Neural progenitor cell (in vitro differentiated cells): ENCODE results near the gene CTNNB1. TPM values are rescaled to one million over a fixed set of nuclear protein-coding genes. Genes with fewer than 3 reads are reported as not detected.

Source experiments
- DNase-seq: peaks from one replicate; pipeline ENCODE4 v3.0.0-alpha.2; 2016; ENCODE audit warnings: low spot score
- H2AFZ ChIP-seq: fragments of 200-600 bp; sonication (generic); replicated peaks from 2 replicates; pipeline ENCODE4 v1.6.1; 2016; ENCODE audit warnings: antibody characterized with exemption
- H3F3A ChIP-seq: fragments of 200-600 bp; sonication (generic); 2 replicates; pipeline ENCODE4 v1.6.1; 2016; ENCODE audit warnings: antibody characterized with exemption, low read depth
- H3K27ac ChIP-seq: fragments of 200-600 bp; sonication (generic); 2 replicates; pipeline ENCODE4 v1.5.1; 2016; ENCODE audit warnings: mild to moderate bottlenecking
- H3K27me3 ChIP-seq: fragments of 200-600 bp; sonication (generic); 2 replicates; pipeline ENCODE4 v1.6.1; 2016; ENCODE audit warnings: mild to moderate bottlenecking, moderate library complexity
- H3K36me3 ChIP-seq: fragments of 200-600 bp; sonication (generic); 2 replicates; pipeline ENCODE4 v1.5.1; 2016
- H3K4me1 ChIP-seq: fragments of 200-600 bp; sonication (generic); 2 replicates; pipeline ENCODE4 v1.6.1; 2016; ENCODE audit warnings: mixed run types
- H3K4me2 ChIP-seq: fragments of 200-600 bp; sonication (generic); 2 replicates; pipeline ENCODE4 v1.6.1; 2016
- H3K4me3 ChIP-seq: fragments of 200-600 bp; sonication (generic); 2 replicates; pipeline ENCODE4 v1.5.1; 2016
- H3K79me2 ChIP-seq: fragments of 200-600 bp; sonication (generic); 2 replicates; pipeline ENCODE4 v1.6.1; 2016; ENCODE audit warnings: low read depth
- H3K9ac ChIP-seq: fragments of 200-600 bp; sonication (generic); 2 replicates; pipeline ENCODE4 v1.6.1; 2016
- H3K9me3 ChIP-seq: fragments of 200-600 bp; sonication (generic); 2 replicates; pipeline ENCODE4 v1.5.1; 2016; ENCODE audit warnings: low read depth
- H4K20me1 ChIP-seq: fragments of 200-600 bp; sonication (generic); 2 replicates; pipeline ENCODE4 v1.6.1; 2016; ENCODE audit warnings: low read depth
- H3K27ac Mint-ChIP-seq: 3 replicates; pipeline ENCODE4 v1.8.0; 2021; ENCODE audit warnings: mixed read lengths
- H3K27me3 Mint-ChIP-seq: 2 replicates; pipeline ENCODE4 v1.8.0; 2022; ENCODE audit warnings: low read depth, mild to moderate bottlenecking, inconsistent platforms, moderate library complexity, mixed read lengths; ENCODE audit not compliant: insufficient read depth
- H3K36me3 Mint-ChIP-seq: 3 replicates; pipeline ENCODE4 v1.8.0; 2021; ENCODE audit warnings: mixed read lengths
- H3K4me1 Mint-ChIP-seq: 3 replicates; pipeline ENCODE4 v1.8.0; 2021; ENCODE audit warnings: mixed read lengths
- H3K4me3 Mint-ChIP-seq: 3 replicates; pipeline ENCODE4 v1.8.0; 2021; ENCODE audit warnings: mild to moderate bottlenecking, moderate library complexity, mixed read lengths
- H3K9me3 Mint-ChIP-seq: 3 replicates; pipeline ENCODE4 v1.8.0; 2020; ENCODE audit warnings: mixed read lengths
- CTCF ChIP-seq: fragments of 200-600 bp; sonication (generic); IDR thresholded peaks from 2 replicates; pipeline ENCODE4 v1.5.1; 2017; ENCODE audit warnings: antibody characterized with exemption, mild to moderate bottlenecking
- EZH2 ChIP-seq: fragments of 200-600 bp; sonication (generic); IDR thresholded peaks from 2 replicates; pipeline ENCODE4 v1.6.1; 2017; ENCODE audit warnings: antibody characterized with exemption, mild to moderate bottlenecking, moderate library complexity
- EZH2phosphoT487 ChIP-seq: fragments of 200-600 bp; sonication (generic); IDR thresholded peaks from 2 replicates; pipeline ENCODE4 v1.6.1; 2017; ENCODE audit warnings: antibody characterized with exemption
- total RNA-seq: library from RNA; depleted of rRNA; stranded (reverse); fragments of >200 nt; gene quantifications from 2 replicates; pipeline ENCODE4 v1.2.3, GENCODE V29; 2015; ENCODE audit warnings: low replicate concordance

Gene CTNNB1
- total RNA-seq, 1 donor from 2014 or later, result 566 TPM

DNA sequence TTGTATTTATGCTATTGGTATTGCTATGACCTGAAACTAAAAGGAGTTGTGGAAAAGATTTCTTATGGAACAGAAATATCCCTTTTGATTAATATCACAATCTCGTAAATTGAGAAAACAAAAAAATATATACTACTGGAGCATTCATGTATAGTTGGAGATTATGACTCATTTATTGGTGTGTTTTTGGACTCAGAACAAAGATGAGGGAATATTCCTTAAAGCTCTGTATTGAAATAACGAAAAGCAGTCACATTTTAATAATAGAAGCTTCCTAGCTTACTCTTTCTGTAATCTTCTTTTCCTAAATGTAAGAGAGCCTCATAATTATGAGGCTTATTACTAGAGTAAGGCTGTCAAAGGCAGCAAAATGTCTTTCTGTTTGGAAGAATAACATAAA, 14.3 kb downstream of the CTNNB1 start:
- Mint-ChIP-seq H3K4me1 (peaks cover 10% of the 10 kb centered on the region), H3K27me3 (peaks cover 5% of the 10 kb centered on the region), H3K9me3 (peaks cover 29% of the 10 kb centered on the region), H3K4me3 (no peak overlapping the region), H3K27ac (no peak overlapping the region), H3K36me3 (peaks cover 51% of the 10 kb centered on the region)
- Histone ChIP-seq H3K27ac (no peak overlapping the region), H3K27me3 (no peaks in the 10 kb centered on the region), H4K20me1 (peaks cover 100% of the 10 kb centered on the region), H3K79me2 (peaks cover 100% of the 10 kb centered on the region), H2AFZ (no peak overlapping the region), H3K4me2 (no peak overlapping the region), H3K36me3 (no peaks in the 10 kb centered on the region), H3K9ac (no peak overlapping the region), H3K9me3 (no peaks in the 10 kb centered on the region), H3F3A (peaks cover 5% of the 10 kb centered on the region), H3K4me3 (no peak overlapping the region), H3K4me1 (peaks cover 16% of the 10 kb centered on the region)
- TF ChIP-seq EZH2, result no peak
- TF ChIP-seq EZH2phosphoT487, result no peak
- no peak for TF ChIP-seq CTCF
- DNase-seq, result no peak

DNA sequence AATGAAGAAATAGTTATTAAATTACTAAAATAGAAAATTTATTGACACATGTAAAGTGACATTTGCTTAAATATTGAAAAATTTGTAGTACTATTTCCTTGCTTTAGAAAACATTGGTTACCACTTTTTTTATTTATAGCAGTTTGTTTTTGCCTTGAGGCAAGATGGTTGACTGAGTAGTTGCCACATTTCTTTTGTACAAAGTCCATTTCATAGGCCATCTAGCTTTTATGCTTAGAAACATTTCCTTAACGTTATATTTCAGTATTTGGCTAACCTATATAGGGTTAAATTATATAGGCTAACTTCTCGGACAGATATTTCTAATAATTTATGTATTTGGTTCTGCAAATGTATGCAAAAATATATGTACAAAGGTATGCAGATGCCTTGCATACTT, 17.1 kb downstream of the CTNNB1 start:
- Mint-ChIP-seq H3K27me3 (peaks cover 5% of the 10 kb centered on the region), H3K9me3 (peaks cover 15% of the 10 kb centered on the region), H3K36me3 (peaks cover 52% of the 10 kb centered on the region), H3K27ac (no peak overlapping the region), H3K4me1 (peaks cover 10% of the 10 kb centered on the region), H3K4me3 (no peak overlapping the region)
- peaks cover 5% of the 10 kb centered on the region for H3F3A ChIP-seq
- TF ChIP-seq EZH2phosphoT487, result no peak
- TF ChIP-seq CTCF, result no peak
- TF ChIP-seq EZH2, result no peak
- peaks cover 16% of the 10 kb centered on the region for H3K4me1 ChIP-seq
- no peaks in the 10 kb centered on the region for H3K36me3 ChIP-seq
- no peak overlapping the region for H2AFZ ChIP-seq
- no peak for DNase-seq
- no peak overlapping the region for H3K4me2 ChIP-seq
- H3K79me2 ChIP-seq, result peaks cover 100% of the 10 kb centered on the region
- H3K27ac ChIP-seq, result no peak overlapping the region
- no peaks in the 10 kb centered on the region for H3K9me3 ChIP-seq
- no peak overlapping the region for H3K4me3 ChIP-seq
- no peak overlapping the region for H3K9ac ChIP-seq
- peaks cover 100% of the 10 kb centered on the region for H4K20me1 ChIP-seq
- no peaks in the 10 kb centered on the region for H3K27me3 ChIP-seq

GRCh38 chr3:41216993-41217392, 17.7 kb downstream of the CTNNB1 start:
- H3K9me3 Mint-ChIP-seq, result peaks cover 10% of the 10 kb centered on the region
- H3K79me2 ChIP-seq, result peaks cover 100% of the 10 kb centered on the region
- H3K27ac Mint-ChIP-seq, result no peak overlapping the region
- peaks cover 3% of the 10 kb centered on the region for H3K27me3 Mint-ChIP-seq
- H3K4me3 ChIP-seq, result no peak overlapping the region
- H3F3A ChIP-seq, result peaks cover 5% of the 10 kb centered on the region
- peaks cover 100% of the 10 kb centered on the region for H4K20me1 ChIP-seq
- no peak overlapping the region for H3K4me2 ChIP-seq
- no peak for TF ChIP-seq CTCF
- TF ChIP-seq EZH2, result no peak
- TF ChIP-seq EZH2phosphoT487, result no peak
- H3K4me1 ChIP-seq, result peaks cover 16% of the 10 kb centered on the region
- H3K27ac ChIP-seq, result no peak overlapping the region
- no peaks in the 10 kb centered on the region for H3K9me3 ChIP-seq
- no peaks in the 10 kb centered on the region for H3K27me3 ChIP-seq
- no peak overlapping the region for H2AFZ ChIP-seq
- no peaks in the 10 kb centered on the region for H3K36me3 ChIP-seq
- H3K4me3 Mint-ChIP-seq, result no peak overlapping the region
- no peak for DNase-seq
- H3K36me3 Mint-ChIP-seq, result peaks cover 51% of the 10 kb centered on the region
- H3K9ac ChIP-seq, result no peak overlapping the region
- H3K4me1 Mint-ChIP-seq, result peaks cover 10% of the 10 kb centered on the region
